ENCODE data around the gene STAG3. TPM values are rescaled to one million over a fixed set of nuclear protein-coding genes. Genes with fewer than 3 reads are reported as not detected.

The STAG3 gene
- total RNA-seq, 1 experiment from 2014 or later = 22.1 TPM

DNA sequence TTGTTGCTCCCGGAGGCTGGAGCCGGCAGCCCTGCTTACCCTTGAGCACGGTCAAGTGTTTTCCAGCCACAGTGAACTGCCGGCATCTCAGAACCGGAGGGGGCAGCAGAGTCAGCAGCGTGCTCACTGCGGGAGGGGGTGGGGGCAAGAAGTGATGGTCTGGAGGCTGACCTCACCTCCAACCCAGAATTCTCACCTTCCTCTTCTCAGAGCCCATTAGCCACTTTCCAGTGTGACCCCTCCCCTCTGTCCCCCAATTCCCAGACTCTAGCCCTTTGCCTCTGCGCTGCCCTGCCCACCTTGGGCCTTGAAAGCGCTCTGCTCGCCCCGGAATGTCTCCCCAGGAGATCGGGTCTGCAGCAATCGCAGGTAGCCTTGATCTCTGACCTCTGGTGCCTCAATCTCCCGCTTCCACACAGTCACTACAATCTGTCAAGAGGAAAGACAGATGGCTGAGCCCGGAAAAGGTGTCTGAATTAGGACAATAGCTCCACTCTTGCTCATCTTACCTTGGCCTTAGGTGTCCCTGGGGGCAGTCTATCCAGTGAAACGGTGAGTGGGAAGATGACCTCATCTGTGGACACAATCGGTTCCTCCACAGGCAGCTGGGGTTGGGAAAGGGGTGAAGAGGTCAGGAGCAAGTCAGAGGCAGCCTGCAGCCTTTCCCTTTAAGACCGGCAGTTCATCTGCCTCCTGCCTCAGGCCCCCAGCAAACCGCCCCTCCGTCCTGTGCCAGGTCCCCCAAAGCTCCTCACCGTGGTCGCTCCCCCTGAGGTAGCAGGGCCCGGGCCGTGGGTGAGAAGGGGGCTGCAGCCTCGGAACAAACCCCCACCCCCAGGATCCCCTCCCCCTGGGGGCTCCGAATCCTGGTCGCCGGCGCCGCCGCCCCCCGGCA is 20.1 kb upstream of the STAG3 start:
- Histone ChIP-seq H3K27ac (ENCODE audit: low read length) (peak overlapping the region; percentile 54), H3K4me3 (ENCODE audit: low read length) (peak overlapping the region; percentile 100), H3K79me2 (ENCODE audit: low read length) (peaks cover 21% of the 10 kb centered on the region), H3K36me3 (ENCODE audit: insufficient read depth, low read length) (peaks cover 6% of the 10 kb centered on the region), H3K4me2 (ENCODE audit: low read depth, low read length, poor library complexity, severe bottlenecking) (peak overlapping the region; percentile 90), H3K9me3 (ENCODE audit: low read length) (no peaks in the 10 kb centered on the region), H3K27me3 (ENCODE audit: low read length) (no peaks in the 10 kb centered on the region), H3K4me1 (ENCODE audit: low read length) (peaks cover 27% of the 10 kb centered on the region), H3K9ac (ENCODE audit: low read length) (peak overlapping the region; percentile 95), H4K20me1 (ENCODE audit: insufficient read depth, low read depth, low read length) (peaks cover 12% of the 10 kb centered on the region; the same call in 1 of the 2 replicates), H2AFZ (ENCODE audit: low read length) (no peak overlapping the region), H3K9me2 (replicated peaks; ENCODE audit: insufficient read depth, low read length) (no peaks in the 10 kb centered on the region)
- DNase-seq = peak; percentile 61

- Histone ChIP-seq H3K4me1 (ENCODE audit: low read length) (peaks cover 23% of the 10 kb centered on the region), H3K9ac (ENCODE audit: low read length) (peak within 1 kb of the TSS; percentile 95), H4K20me1 (ENCODE audit: insufficient read depth, low read depth, low read length) (peaks cover 12% of the 10 kb centered on the region; the same call in 1 of the 2 replicates), H3K27ac (ENCODE audit: low read length) (peak within 1 kb of the TSS; percentile 54), H3K9me2 (replicated peaks; ENCODE audit: insufficient read depth, low read length) (no peaks in the 10 kb centered on the region), H2AFZ (ENCODE audit: low read length) (peak within 1 kb of the TSS; percentile 69; the same call in 1 of the 2 replicates), H3K9me3 (ENCODE audit: low read length) (no peaks in the 10 kb centered on the region), H3K36me3 (ENCODE audit: insufficient read depth, low read length) (peaks cover 6% of the 10 kb centered on the region), H3K79me2 (ENCODE audit: low read length) (peaks cover 17% of the 10 kb centered on the region), H3K4me3 (ENCODE audit: low read length) (peak within 1 kb of the TSS; percentile 100), H3K4me2 (ENCODE audit: low read depth, low read length, poor library complexity, severe bottlenecking) (peak within 1 kb of the TSS; percentile 90), H3K27me3 (ENCODE audit: low read length) (no peaks in the 10 kb centered on the region)
- DNase-seq = peak; percentile 93
Observed at GRCh38 chr7:100158229-100159098, 19.3 kb upstream of the STAG3 start, which contains the start of gene TRAPPC14. Gene TRAPPC14, minus strand, starts transcription at chr7:100158723. Its CDS starts 224 bp downstream, at chr7:100158499.

- Histone ChIP-seq H3K9me2 (replicated peaks; ENCODE audit: insufficient read depth, low read length) (no peaks in the 10 kb centered on the region), H2AFZ (ENCODE audit: low read length) (peak overlapping the region; percentile 69; the same call in 1 of the 2 replicates), H3K27me3 (ENCODE audit: low read length) (no peaks in the 10 kb centered on the region), H3K4me1 (ENCODE audit: low read length) (peaks cover 23% of the 10 kb centered on the region), H3K9ac (ENCODE audit: low read length) (peak overlapping the region; percentile 95), H3K4me3 (ENCODE audit: low read length) (peak overlapping the region; percentile 100), H4K20me1 (ENCODE audit: insufficient read depth, low read depth, low read length) (peaks cover 12% of the 10 kb centered on the region; the same call in 1 of the 2 replicates), H3K36me3 (ENCODE audit: insufficient read depth, low read length) (peaks cover 6% of the 10 kb centered on the region), H3K79me2 (ENCODE audit: low read length) (peaks cover 17% of the 10 kb centered on the region), H3K9me3 (ENCODE audit: low read length) (no peaks in the 10 kb centered on the region), H3K27ac (ENCODE audit: low read length) (no peak overlapping the region), H3K4me2 (ENCODE audit: low read depth, low read length, poor library complexity, severe bottlenecking) (peak overlapping the region; percentile 90)
- DNase-seq = peak; percentile 60
Observed at GRCh38 chr7:100159099-100159623, 18.6 kb upstream of the STAG3 start.

GRCh38 chr7:100160067-100160466 is 17.7 kb upstream of the STAG3 start:
- H3K27me3 ChIP-seq (ENCODE audit: low read length) = no peaks in the 10 kb centered on the region
- H2AFZ ChIP-seq (ENCODE audit: low read length) = no peak overlapping the region
- H3K9me3 ChIP-seq (ENCODE audit: low read length) = no peaks in the 10 kb centered on the region
- H3K9me2 ChIP-seq (replicated peaks; ENCODE audit: insufficient read depth, low read length) = no peaks in the 10 kb centered on the region
- DNase-seq = peak; percentile 32
- H4K20me1 ChIP-seq (ENCODE audit: insufficient read depth, low read depth, low read length) = peaks cover 12% of the 10 kb centered on the region; the same call in 1 of the 2 replicates
- peaks cover 6% of the 10 kb centered on the region for H3K36me3 ChIP-seq (ENCODE audit: insufficient read depth, low read length)
- H3K4me2 ChIP-seq (ENCODE audit: low read depth, low read length, poor library complexity, severe bottlenecking) = no peak overlapping the region
- peaks cover 23% of the 10 kb centered on the region for H3K4me1 ChIP-seq (ENCODE audit: low read length)
- no peak overlapping the region for H3K9ac ChIP-seq (ENCODE audit: low read length)
- H3K4me3 ChIP-seq (ENCODE audit: low read length) = no peak overlapping the region
- H3K79me2 ChIP-seq (ENCODE audit: low read length) = peaks cover 17% of the 10 kb centered on the region
- H3K27ac ChIP-seq (ENCODE audit: low read length) = no peak overlapping the region

DNA sequence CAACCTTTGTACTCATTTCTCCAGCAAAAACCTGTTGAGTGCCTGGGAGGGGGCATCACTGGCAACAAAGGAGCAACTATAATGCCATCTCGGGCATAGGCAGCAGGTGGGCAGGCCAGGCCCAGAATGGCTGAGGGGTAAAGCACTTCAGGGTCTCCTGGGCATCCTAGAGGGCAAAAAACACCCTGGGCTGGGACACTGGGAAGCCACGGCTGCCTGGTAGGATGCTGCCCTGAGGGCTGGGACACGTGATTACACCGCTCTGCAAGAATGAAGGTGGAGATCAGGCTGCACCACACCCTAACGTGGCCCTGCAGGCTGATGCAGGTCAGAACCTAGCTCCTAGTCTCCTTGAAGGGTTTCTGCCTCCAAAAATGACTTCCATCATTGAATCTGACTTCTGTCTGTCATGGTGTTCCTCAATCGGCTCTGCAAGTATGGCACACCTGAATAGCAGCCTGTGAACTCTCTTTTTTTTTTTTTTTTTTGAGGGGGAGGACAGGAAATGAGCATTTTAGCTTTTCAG is 14.6 kb upstream of the STAG3 start:
- H3K4me2 ChIP-seq (ENCODE audit: low read depth, low read length, poor library complexity, severe bottlenecking) = no peak overlapping the region
- H3K27ac ChIP-seq (ENCODE audit: low read length) = no peak overlapping the region
- peaks cover 4% of the 10 kb centered on the region; the same call in 1 of the 2 replicates for H3K79me2 ChIP-seq (ENCODE audit: low read length)
- no peak overlapping the region for H3K4me3 ChIP-seq (ENCODE audit: low read length)
- peak; percentile 40 for DNase-seq
- H3K36me3 ChIP-seq (ENCODE audit: insufficient read depth, low read length) = no peaks in the 10 kb centered on the region
- no peak overlapping the region for H3K9ac ChIP-seq (ENCODE audit: low read length)
- H3K4me1 ChIP-seq (ENCODE audit: low read length) = peaks cover 5% of the 10 kb centered on the region
- no peaks in the 10 kb centered on the region for H3K9me2 ChIP-seq (replicated peaks; ENCODE audit: insufficient read depth, low read length)
- H3K27me3 ChIP-seq (ENCODE audit: low read length) = no peaks in the 10 kb centered on the region
- no peak overlapping the region for H2AFZ ChIP-seq (ENCODE audit: low read length)
- H3K9me3 ChIP-seq (ENCODE audit: low read length) = no peaks in the 10 kb centered on the region
- H4K20me1 ChIP-seq (ENCODE audit: insufficient read depth, low read depth, low read length) = no peaks in the 10 kb centered on the region; the same call in 1 of the 2 replicates

GRCh38 chr7:100163871-100164270 is 13.8 kb upstream of the STAG3 start:
- peaks cover 8% of the 10 kb centered on the region for H3K4me1 ChIP-seq (ENCODE audit: low read length)

DNA sequence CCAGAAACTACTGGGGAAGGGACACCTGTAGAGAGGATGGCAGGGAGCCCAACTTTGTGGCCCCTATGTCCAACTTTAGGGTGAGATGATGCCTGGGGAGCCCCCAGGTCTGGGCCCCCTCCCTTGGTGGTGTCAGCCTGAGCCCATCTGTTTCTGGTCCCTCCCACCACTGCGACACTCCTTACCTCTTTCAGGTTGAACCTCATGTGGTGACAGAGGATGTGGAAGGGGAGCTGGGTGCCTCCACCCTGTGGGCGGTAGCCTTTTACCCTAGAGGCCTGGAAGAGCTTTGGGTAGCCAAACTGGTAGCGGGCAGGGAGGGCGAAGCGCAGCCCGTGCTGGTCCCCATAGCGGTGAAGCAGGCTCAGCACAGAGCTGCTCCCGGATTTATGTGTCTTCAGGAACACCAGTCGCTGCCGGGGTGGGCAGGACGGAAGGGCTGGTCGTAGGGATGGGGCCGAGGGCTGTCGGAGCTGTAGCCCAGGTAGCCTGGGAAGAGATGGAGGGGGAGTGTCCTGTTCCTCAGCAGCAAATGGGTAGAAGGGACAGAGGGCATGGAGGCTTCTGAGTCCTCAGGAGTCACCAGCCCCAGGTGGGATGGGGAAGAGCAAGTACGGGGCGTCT is 11.3 kb upstream of the STAG3 start:
- Histone ChIP-seq H3K4me2 (ENCODE audit: low read depth, low read length, poor library complexity, severe bottlenecking) (no peak overlapping the region), H3K4me3 (ENCODE audit: low read length) (no peak overlapping the region), H3K9me3 (ENCODE audit: low read length) (no peaks in the 10 kb centered on the region)

More at GRCh38 chr7:100163871-100164270, 13.8 kb upstream of the STAG3 start:
- Histone ChIP-seq H3K27me3 (ENCODE audit: low read length) (no peaks in the 10 kb centered on the region), H3K9me2 (replicated peaks; ENCODE audit: insufficient read depth, low read length) (no peaks in the 10 kb centered on the region), H3K79me2 (ENCODE audit: low read length) (no peaks in the 10 kb centered on the region), H3K36me3 (ENCODE audit: insufficient read depth, low read length) (no peaks in the 10 kb centered on the region), H4K20me1 (ENCODE audit: insufficient read depth, low read depth, low read length) (no peaks in the 10 kb centered on the region), H3K9me3 (ENCODE audit: low read length) (no peaks in the 10 kb centered on the region), H3K9ac (ENCODE audit: low read length) (no peak overlapping the region), H2AFZ (ENCODE audit: low read length) (no peak overlapping the region), H3K27ac (ENCODE audit: low read length) (no peak overlapping the region), H3K4me2 (ENCODE audit: low read depth, low read length, poor library complexity, severe bottlenecking) (no peak overlapping the region), H3K4me3 (ENCODE audit: low read length) (no peak overlapping the region)
- DNase-seq = no peak

More for the DNA sequence above, 11.3 kb upstream of the STAG3 start:
- H3K36me3 ChIP-seq (ENCODE audit: insufficient read depth, low read length) = no peaks in the 10 kb centered on the region
- no peak overlapping the region for H3K27ac ChIP-seq (ENCODE audit: low read length)
- no peak overlapping the region for H3K9ac ChIP-seq (ENCODE audit: low read length)
- H3K4me1 ChIP-seq (ENCODE audit: low read length) = peaks cover 5% of the 10 kb centered on the region
- H3K9me2 ChIP-seq (replicated peaks; ENCODE audit: insufficient read depth, low read length) = no peaks in the 10 kb centered on the region
- no peak for DNase-seq
- H2AFZ ChIP-seq (ENCODE audit: low read length) = no peak overlapping the region
- H3K79me2 ChIP-seq (ENCODE audit: low read length) = no peaks in the 10 kb centered on the region
- no peaks in the 10 kb centered on the region for H3K27me3 ChIP-seq (ENCODE audit: low read length)
- no peaks in the 10 kb centered on the region for H4K20me1 ChIP-seq (ENCODE audit: insufficient read depth, low read depth, low read length)

All from Karpas-422 (cell line).